Measurements from ENCODE around the gene ZBTB16. TPM values are rescaled to one million over a fixed set of nuclear protein-coding genes. Genes with fewer than 3 reads are reported as not detected.

ZBTB16 gene
- total RNA-seq, 3 donors from 2014 or later (not counting 1 experiment from before 2014, with no cell fraction given): 104 to 224 (median 156) TPM

DNA sequence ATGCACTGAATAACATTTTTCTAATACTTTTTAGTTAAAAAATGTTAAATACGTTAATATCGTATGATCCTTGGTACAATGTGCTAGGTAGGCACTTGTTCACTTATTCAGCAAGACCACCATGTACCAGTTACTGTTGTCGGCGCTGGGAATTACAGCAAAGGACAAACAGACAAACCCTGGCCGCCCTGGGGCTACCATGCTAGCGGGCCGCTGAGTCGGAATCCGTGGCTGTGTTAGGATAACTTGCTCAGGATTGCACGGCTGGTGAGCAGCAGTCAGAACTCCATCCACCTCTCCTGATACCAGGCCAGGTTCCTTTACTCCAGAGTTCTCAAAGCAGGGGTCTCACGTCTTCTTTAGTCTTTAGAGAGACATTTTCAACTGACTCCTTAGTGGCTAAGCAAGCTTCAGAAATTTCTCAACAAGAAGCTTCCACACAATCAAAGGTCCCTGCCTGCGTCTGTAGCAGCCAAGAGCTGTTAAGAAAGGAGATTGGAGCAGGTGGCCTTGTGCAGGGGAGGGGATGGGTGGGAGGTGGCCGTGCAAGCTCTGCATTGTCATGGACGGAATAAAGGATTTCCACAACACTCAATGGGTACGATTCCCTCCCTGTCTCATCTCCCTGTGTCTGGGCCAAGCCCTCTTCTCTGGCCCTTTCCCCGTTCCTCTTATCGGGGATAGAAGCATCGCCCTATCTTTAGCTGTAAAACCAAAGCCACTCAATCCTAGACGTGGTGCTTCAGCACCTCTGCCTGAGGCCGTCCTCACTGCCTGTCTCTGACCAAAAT, 196.9 kb downstream of the ZBTB16 start:
- peak overlapping the region; percentile 52 to 73 for H3K27ac Mint-ChIP-seq
- H3K27ac ChIP-seq (ENCODE audit: low read length): no peak overlapping the region
- TF ChIP-seq, protein P1, sequence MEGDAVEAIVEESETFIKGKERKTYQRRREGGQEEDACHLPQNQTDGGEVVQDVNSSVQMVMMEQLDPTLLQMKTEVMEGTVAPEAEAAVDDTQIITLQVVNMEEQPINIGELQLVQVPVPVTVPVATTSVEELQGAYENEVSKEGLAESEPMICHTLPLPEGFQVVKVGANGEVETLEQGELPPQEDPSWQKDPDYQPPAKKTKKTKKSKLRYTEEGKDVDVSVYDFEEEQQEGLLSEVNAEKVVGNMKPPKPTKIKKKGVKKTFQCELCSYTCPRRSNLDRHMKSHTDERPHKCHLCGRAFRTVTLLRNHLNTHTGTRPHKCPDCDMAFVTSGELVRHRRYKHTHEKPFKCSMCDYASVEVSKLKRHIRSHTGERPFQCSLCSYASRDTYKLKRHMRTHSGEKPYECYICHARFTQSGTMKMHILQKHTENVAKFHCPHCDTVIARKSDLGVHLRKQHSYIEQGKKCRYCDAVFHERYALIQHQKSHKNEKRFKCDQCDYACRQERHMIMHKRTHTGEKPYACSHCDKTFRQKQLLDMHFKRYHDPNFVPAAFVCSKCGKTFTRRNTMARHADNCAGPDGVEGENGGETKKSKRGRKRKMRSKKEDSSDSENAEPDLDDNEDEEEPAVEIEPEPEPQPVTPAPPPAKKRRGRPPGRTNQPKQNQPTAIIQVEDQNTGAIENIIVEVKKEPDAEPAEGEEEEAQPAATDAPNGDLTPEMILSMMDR (IDR thresholded peaks at IDR 0.05): no peak
- peaks cover 31% of the 10 kb centered on the region for H3K4me1 ChIP-seq (ENCODE audit: control insufficient read depth, insufficient read depth, low read length)
- no peaks in the 10 kb centered on the region for H3K27me3 ChIP-seq (ENCODE audit: control insufficient read depth, insufficient read depth, low read length)
- no peaks in the 10 kb centered on the region for H3K27me3 Mint-ChIP-seq (ENCODE audit: low read depth in 2 of 2)
- DNase-seq: no peak
- no peak for ATAC-seq
- no peak overlapping the region for H3K4me3 ChIP-seq (ENCODE audit: low read length)
- no peaks in the 10 kb centered on the region for H3K9me3 ChIP-seq (ENCODE audit: control insufficient read depth, insufficient read depth, low read length)
- H3K36me3 Mint-ChIP-seq: no peaks in the 10 kb centered on the region
- peaks cover 12% of the 10 kb centered on the region for H3K36me3 ChIP-seq (ENCODE audit: control insufficient read depth, insufficient read depth, low read length)
- no peak overlapping the region for H3K4me3 Mint-ChIP-seq
- WGBS (ENCODE audit: insufficient coverage): 91% methylated on average over 19 of the region's 20 CpGs
- peaks cover 15 to 22% of the 10 kb centered on the region in 2 donors for H3K4me1 Mint-ChIP-seq
- H3K9me3 Mint-ChIP-seq: no peaks in the 10 kb centered on the region
- intact Hi-C loops (cut with micrococcal nuclease): no loop called here

- no peaks in the 10 kb centered on the region for H3K9me3 ChIP-seq (ENCODE audit: control insufficient read depth, insufficient read depth, low read length)
- no peaks in the 10 kb centered on the region for H3K27me3 ChIP-seq (ENCODE audit: control insufficient read depth, insufficient read depth, low read length)
- H3K36me3 ChIP-seq (ENCODE audit: control insufficient read depth, insufficient read depth, low read length): peaks cover 7% of the 10 kb centered on the region
- no peaks in the 10 kb centered on the region for H3K27me3 Mint-ChIP-seq (ENCODE audit: low read depth in 2 of 2)
- ATAC-seq (no peak), DNase-seq (no peak)
- H3K4me1 ChIP-seq (ENCODE audit: control insufficient read depth, insufficient read depth, low read length): peaks cover 31% of the 10 kb centered on the region
- intact Hi-C loops (cut with micrococcal nuclease): no loop called here
- H3K9me3 Mint-ChIP-seq: no peaks in the 10 kb centered on the region
- peaks cover 15 to 16% of the 10 kb centered on the region in 2 donors for H3K4me1 Mint-ChIP-seq
- no peak overlapping the region for H3K4me3 Mint-ChIP-seq
- H3K4me3 ChIP-seq (ENCODE audit: low read length): no peak overlapping the region
- TF ChIP-seq, protein P1 (IDR thresholded peaks at IDR 0.05): no peak
- WGBS (ENCODE audit: insufficient coverage): 93% methylated on average over 10 of the region's 10 CpGs
- no peak overlapping the region for H3K27ac ChIP-seq (ENCODE audit: low read length)
- H3K27ac Mint-ChIP-seq: peak overlapping the region; percentile 52 to 73
- no peaks in the 10 kb centered on the region for H3K36me3 Mint-ChIP-seq
Observed at GRCh38 chr11:114256967-114257286, 197.4 kb downstream of the ZBTB16 start.

DNA sequence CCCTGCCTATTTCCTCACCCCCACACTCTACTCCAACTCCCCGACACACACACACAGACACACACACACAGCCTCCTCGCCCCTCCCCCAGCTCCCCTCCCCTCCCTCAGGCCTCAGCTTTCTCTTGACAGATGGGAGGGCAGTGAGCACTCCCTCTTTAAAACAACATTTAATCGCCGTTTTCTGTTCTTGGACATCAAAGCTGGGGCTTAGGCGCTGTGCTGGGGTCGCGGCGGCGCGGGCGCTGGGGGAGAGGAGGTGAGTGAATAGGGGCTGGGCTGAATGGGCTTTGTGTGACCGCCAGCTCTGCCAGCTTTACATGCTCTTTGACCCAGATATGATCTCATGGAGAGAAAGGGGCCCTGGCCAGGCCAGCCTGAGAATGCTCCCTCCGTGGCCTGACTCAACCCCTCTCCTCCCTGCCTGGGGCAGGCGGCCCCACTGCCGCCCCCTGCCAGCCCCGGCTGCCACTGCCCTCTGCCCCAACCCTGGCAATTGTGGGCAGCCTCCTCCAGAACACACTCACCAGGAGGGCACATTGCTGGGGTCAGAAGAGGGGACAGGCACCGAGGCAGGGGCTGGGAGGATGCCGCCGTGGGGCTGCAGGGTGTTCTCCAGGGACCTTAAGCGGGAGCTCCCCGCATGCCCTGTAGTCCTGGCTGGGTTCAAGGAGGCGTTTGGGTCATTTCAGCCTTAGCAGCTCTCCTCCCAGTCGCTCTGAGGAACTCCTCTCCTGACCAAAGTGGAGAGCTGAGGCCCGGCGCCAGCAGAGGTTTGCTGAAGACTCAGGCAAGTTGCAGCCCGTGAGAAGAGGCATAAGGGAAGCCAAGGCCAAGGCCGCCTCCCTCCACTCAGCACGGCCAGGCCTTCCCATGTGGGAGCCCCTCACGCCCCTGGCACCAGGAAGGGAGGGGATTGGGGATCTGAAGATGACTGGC, 198.4 kb downstream of the ZBTB16 start:
- peak overlapping the region; percentile 26 for H3K27ac ChIP-seq (ENCODE audit: low read length)
- intact Hi-C loops (cut with micrococcal nuclease): no loop called here
- no peaks in the 10 kb centered on the region for H3K27me3 ChIP-seq (ENCODE audit: control insufficient read depth, insufficient read depth, low read length)
- WGBS (ENCODE audit: insufficient coverage): 73% methylated on average over 27 of the region's 29 CpGs
- peaks cover 4% of the 10 kb centered on the region for H3K36me3 ChIP-seq (ENCODE audit: control insufficient read depth, insufficient read depth, low read length)
- Mint-ChIP-seq H3K27ac (peak overlapping the region; percentile 57 to 79), H3K4me3 (no peak overlapping the region), H3K36me3 (no peaks in the 10 kb centered on the region), H3K9me3 (no peaks in the 10 kb centered on the region), H3K27me3 (ENCODE audit: low read depth in 2 of 2) (no peaks in the 10 kb centered on the region), H3K4me1 (peaks cover 10 to 16% of the 10 kb centered on the region in 2 donors)
- TF ChIP-seq, protein P1 (IDR thresholded peaks at IDR 0.05): no peak
- ATAC-seq (peak in 1 of 3 donors; percentile 28), DNase-seq (no peak)
- no peak overlapping the region for H3K4me3 ChIP-seq (ENCODE audit: low read length)
- H3K9me3 ChIP-seq (ENCODE audit: control insufficient read depth, insufficient read depth, low read length): no peaks in the 10 kb centered on the region
- H3K4me1 ChIP-seq (ENCODE audit: control insufficient read depth, insufficient read depth, low read length): peaks cover 31% of the 10 kb centered on the region

Measured in natural killer cell (primary cell).